CD14-positive monocyte (primary cell): ENCODE data around the gene TANGO6. TPM values are rescaled to one million over a fixed set of nuclear protein-coding genes. Genes with fewer than 3 reads are reported as not detected.

Source experiments
- DNase-seq, 3 donors: peaks; one replicate each; pipeline ENCODE4 v3.0.0-alpha.2; 2011 to 2022
- H2AFZ ChIP-seq: 2 replicates; pipeline ENCODE4 v1.6.0; 2012; ENCODE audit warnings: mild to moderate bottlenecking, low read depth, low read length, inconsistent platforms; ENCODE audit not compliant: insufficient read depth, poor library complexity, severe bottlenecking
- H3K27ac ChIP-seq, 2 donors: 1 replicate in 1 of 2; 2 replicates in 1 of 2; pipeline ENCODE4 v1.5.1; 2012 to 2013; ENCODE audit warnings: low read length in 2 of 2, control low read depth in 1 of 2, inconsistent platforms in 1 of 2, low read depth in 1 of 2, mild to moderate bottlenecking in 1 of 2
- H3K27me3 ChIP-seq, 2 donors: one replicate each; pipeline versions ENCODE4 v1.6.0 to v1.6.1; 2011 to 2013; ENCODE audit warnings: low read length in 2 of 2; ENCODE audit not compliant: control insufficient read depth in 2 of 2, insufficient read depth in 2 of 2
- H3K36me3 ChIP-seq, 2 donors: replicated peaks in 1 of 2; 1 replicate in 1 of 2; 2 replicates in 1 of 2; pipeline versions ENCODE4 v1.5.1 to v1.6.1; 2012 to 2013; ENCODE audit warnings: low read length in 2 of 2, control low read depth in 1 of 2, inconsistent platforms in 1 of 2, mild to moderate bottlenecking in 1 of 2; ENCODE audit not compliant: insufficient read depth in 2 of 2, control insufficient read depth in 1 of 2
- H3K4me1 ChIP-seq, 2 donors: 1 replicate in 1 of 2; 2 replicates in 1 of 2; pipeline versions ENCODE4 v1.5.1 to v1.6.1; 2012 to 2013; ENCODE audit warnings: low read length in 2 of 2, control low read depth in 1 of 2, inconsistent platforms in 1 of 2, mild to moderate bottlenecking in 1 of 2, moderate library complexity in 1 of 2; ENCODE audit not compliant: insufficient read depth in 2 of 2, control insufficient read depth in 1 of 2
- H3K4me2 ChIP-seq: replicated peaks from 2 replicates; pipeline ENCODE3; 2012; ENCODE audit warnings: low read length, moderate library complexity, mild to moderate bottlenecking; ENCODE audit not compliant: poor library complexity, severe bottlenecking; ENCODE audit errors: extremely low read depth
- H3K4me3 ChIP-seq, 3 experiments: fragments of 200-600 bp in 1 of 3; sonication (generic) in 1 of 3; replicated peaks in 1 of 3; 1 replicate in 2 of 3; 2 replicates in 1 of 3; pipeline ENCODE4 v1.5.1; 2011 to 2013; ENCODE audit warnings: low read length in 3 of 3, mild to moderate bottlenecking in 3 of 3, control low read depth in 2 of 3, low read depth in 2 of 3, inconsistent platforms in 1 of 3, moderate library complexity in 1 of 3
- H3K79me2 ChIP-seq: 2 replicates; pipeline ENCODE4 v1.6.0; 2012; ENCODE audit warnings: mild to moderate bottlenecking, control low read depth, inconsistent platforms, low read length, moderate library complexity; ENCODE audit not compliant: insufficient read depth
- H3K9ac ChIP-seq: 2 replicates; pipeline ENCODE4 v1.6.0; 2017; ENCODE audit warnings: low read length, mild to moderate bottlenecking; ENCODE audit not compliant: insufficient read depth, poor library complexity, severe bottlenecking
- H3K9me3 ChIP-seq, 2 donors: replicated peaks in 1 of 2; 1 replicate in 1 of 2; 2 replicates in 1 of 2; pipeline versions ENCODE4 v1.5.1 to v1.6.1; 2012 to 2013; ENCODE audit warnings: low read length in 2 of 2, control low read depth in 1 of 2; ENCODE audit not compliant: control insufficient read depth in 1 of 2, insufficient read depth in 1 of 2
- H4K20me1 ChIP-seq: 2 replicates; pipeline ENCODE4 v1.6.0; 2012; ENCODE audit warnings: mild to moderate bottlenecking, low read length, control low read depth, moderate library complexity; ENCODE audit not compliant: insufficient read depth
- H3K27ac Mint-ChIP-seq, 7 donors: one replicate each; pipeline ENCODE4 v1.8.0; 2020; ENCODE audit warnings: mild to moderate bottlenecking in 7 of 7, mixed read lengths in 7 of 7, moderate library complexity in 6 of 7, inconsistent platforms in 2 of 7
- H3K27me3 Mint-ChIP-seq, 3 donors: one replicate each; pipeline ENCODE4 v1.8.0; 2021 to 2022; ENCODE audit warnings: low read depth in 3 of 3, mild to moderate bottlenecking in 3 of 3, mixed read lengths in 3 of 3, moderate library complexity in 3 of 3, inconsistent platforms in 1 of 3
- H3K36me3 Mint-ChIP-seq, 2 donors: one replicate each; pipeline ENCODE4 v1.8.0; 2020; ENCODE audit warnings: mixed read lengths in 2 of 2, inconsistent platforms in 1 of 2, mild to moderate bottlenecking in 1 of 2
- H3K4me1 Mint-ChIP-seq: one replicate; pipeline ENCODE4 v1.8.0; 2020; ENCODE audit warnings: mild to moderate bottlenecking, mixed read lengths
- H3K4me3 Mint-ChIP-seq, 2 donors: one replicate each; pipeline ENCODE4 v1.8.0; 2020; ENCODE audit warnings: mild to moderate bottlenecking in 2 of 2, mixed read lengths in 2 of 2, moderate library complexity in 1 of 2
- H3K9me3 Mint-ChIP-seq, 7 donors: one replicate each; pipeline ENCODE4 v1.8.0; 2020 to 2022; ENCODE audit warnings: mixed read lengths in 7 of 7, mild to moderate bottlenecking in 6 of 7, moderate library complexity in 6 of 7, inconsistent platforms in 2 of 7
- CTCF ChIP-seq: fragments of 200-600 bp; IDR thresholded peaks from one replicate; pipeline ENCODE4 v1.8.0; 2022; ENCODE audit warnings: antibody characterized with exemption, mild to moderate bottlenecking
- WGBS: methylation state at CpG from one replicate; pipeline ENCODE4 v1.1.5; 2013; ENCODE audit warnings: missing lambda C conversion rate; ENCODE audit not compliant: insufficient coverage; 5-methylcytosine and 5-hydroxymethylcytosine counted together
- intact Hi-C, 2 donors: fragments of 100-400 bp; cut with micrococcal nuclease; formaldehyde crosslinking; loops; one replicate each; pipeline versions ENCODE4 v1.15.0 to v1.15.1; 2023
- polyA plus RNA-seq, 3 donors: library from polyadenylated mRNA; depleted of rRNA in 1 of 3; unstranded in 2 of 3; stranded (reverse) in 1 of 3; fragments of 300-500 nt in 2 of 3; fragments of >200 nt in 1 of 3; fragmentation: Illumina TruSeq in 2 of 3; gene quantifications; 1 replicate in 2 of 3; 2 replicates in 1 of 3; pipeline ENCODE4 v1.2.3, GENCODE V29; 2012 to 2021

TANGO6 gene
- polyA plus RNA-seq, 3 donors: 6.5 to 8.1 (median 7.3) TPM

GRCh38 chr16:69079697-69080096, 236.4 kb downstream of the TANGO6 start:
- no peak overlapping the region for H3K4me3 Mint-ChIP-seq
- peaks cover 18 to 20% of the 10 kb centered on the region in 2 donors for H3K36me3 Mint-ChIP-seq
- no peak for DNase-seq
- Histone ChIP-seq H3K9me3 (no peaks in the 10 kb centered on the region), H3K27me3 (no peaks in the 10 kb centered on the region), H3K27ac (no peak overlapping the region), H3K4me3 (no peak overlapping the region), H4K20me1 (no peaks in the 10 kb centered on the region), H2AFZ (no peak overlapping the region), H3K36me3 (peaks cover 14 to 16% of the 10 kb centered on the region in 2 donors), H3K79me2 (no peaks in the 10 kb centered on the region), H3K4me1 (no peaks in the 10 kb centered on the region), H3K9ac (no peak overlapping the region), H3K4me2 (no peak overlapping the region)
- no CpG with 5 or more reads among the region's 2 CpGs for WGBS
- no peaks in the 10 kb centered on the region for H3K4me1 Mint-ChIP-seq
- no peaks in the 10 kb centered on the region for H3K27me3 Mint-ChIP-seq
- H3K9me3 Mint-ChIP-seq: peaks cover 0 to 3% (median 0%) of the 10 kb centered on the region in 7 donors
- no peak for TF ChIP-seq CTCF
- intact Hi-C loops: no loop called here
- no peak overlapping the region for H3K27ac Mint-ChIP-seq

- intact Hi-C loops: no loop called here
- DNase-seq: no peak
- Histone ChIP-seq H3K4me2 (no peak overlapping the region), H3K27me3 (no peaks in the 10 kb centered on the region), H3K9ac (no peak overlapping the region), H3K9me3 (no peaks in the 10 kb centered on the region), H3K36me3 (peaks cover 14 to 26% of the 10 kb centered on the region in 2 donors), H3K27ac (no peak overlapping the region), H4K20me1 (no peaks in the 10 kb centered on the region), H3K79me2 (no peaks in the 10 kb centered on the region), H3K4me1 (no peaks in the 10 kb centered on the region), H2AFZ (no peak overlapping the region), H3K4me3 (no peak overlapping the region)
- Mint-ChIP-seq H3K36me3 (peaks cover 19 to 32% of the 10 kb centered on the region in 2 donors), H3K4me1 (peaks cover 8% of the 10 kb centered on the region), H3K9me3 (peaks cover 0 to 5% (median 0%) of the 10 kb centered on the region in 7 donors), H3K27ac (no peak overlapping the region), H3K4me3 (no peak overlapping the region), H3K27me3 (no peaks in the 10 kb centered on the region)
- TF ChIP-seq CTCF: no peak
- 92% methylated on average over 12 of the region's 16 CpGs for whole genome bisulfite sequencing
Measured at GRCh38 chr16:69083306-69083941, 240.1 kb downstream of the TANGO6 start.
